HG03469 (cell line): ENCODE measurements around the gene ALOX12.
"Not testable (repeated sequence)": the region's sequence is repeated elsewhere in the genome, so short reads cannot be mapped to it uniquely, and the experiment has no call there.

Experiments
- ATAC-seq: cut with Tn5 transposase; IDR thresholded peaks from one replicate; pipeline ENCODE4 v1.9.1; 2021; ENCODE audit warnings: mild to moderate bottlenecking, moderate library complexity, moderate number of reproducible peaks; ENCODE audit not compliant: unreplicated experiment

ALOX12 gene

GRCh38 chr17:7043182-7043496, 47.3 kb downstream of the ALOX12 start:
- ATAC-seq: no peak

- ATAC-seq: no peak
Observed at GRCh38 chr17:7043497-7044198, 47.8 kb downstream of the ALOX12 start, which contains the start of gene SLC16A11. SLC16A11 (minus strand) TSS chr17:7044092; CDS start chr17:7043513, 579 bp downstream.

GRCh38 chr17:7045492-7046126, 49.8 kb downstream of the ALOX12 start:
- no peak for ATAC-seq

- no peak for ATAC-seq
Observed at GRCh38 chr17:7046127-7046724, 50.4 kb downstream of the ALOX12 start.

GRCh38 chr17:7046725-7047397, 51.0 kb downstream of the ALOX12 start:
- ATAC-seq: not testable (repeated sequence)

GRCh38 chr17:7047566-7047965, 51.7 kb downstream of the ALOX12 start:
- ATAC-seq: no peak

- no peak for ATAC-seq
Observed at GRCh38 chr17:7048968-7049367, 53.1 kb downstream of the ALOX12 start.

- ATAC-seq: not testable (repeated sequence)
Observed at GRCh38 chr17:7050583-7050982, 54.7 kb downstream of the ALOX12 start.

- no peak for ATAC-seq
Observed at GRCh38 chr17:7056386-7056785, 60.5 kb downstream of the ALOX12 start.

- no peak for ATAC-seq
Observed at GRCh38 chr17:7058831-7059447, 63.1 kb downstream of the ALOX12 start.
